Measurements from ENCODE around the gene TMEM120A. TPM values are rescaled to one million over a fixed set of nuclear protein-coding genes. Genes with fewer than 3 reads are reported as not detected.

The TMEM120A gene
- total and polyA plus RNA-seq, 2 experiments from 2014 or later = 12.7 to 22.3 TPM

DNA sequence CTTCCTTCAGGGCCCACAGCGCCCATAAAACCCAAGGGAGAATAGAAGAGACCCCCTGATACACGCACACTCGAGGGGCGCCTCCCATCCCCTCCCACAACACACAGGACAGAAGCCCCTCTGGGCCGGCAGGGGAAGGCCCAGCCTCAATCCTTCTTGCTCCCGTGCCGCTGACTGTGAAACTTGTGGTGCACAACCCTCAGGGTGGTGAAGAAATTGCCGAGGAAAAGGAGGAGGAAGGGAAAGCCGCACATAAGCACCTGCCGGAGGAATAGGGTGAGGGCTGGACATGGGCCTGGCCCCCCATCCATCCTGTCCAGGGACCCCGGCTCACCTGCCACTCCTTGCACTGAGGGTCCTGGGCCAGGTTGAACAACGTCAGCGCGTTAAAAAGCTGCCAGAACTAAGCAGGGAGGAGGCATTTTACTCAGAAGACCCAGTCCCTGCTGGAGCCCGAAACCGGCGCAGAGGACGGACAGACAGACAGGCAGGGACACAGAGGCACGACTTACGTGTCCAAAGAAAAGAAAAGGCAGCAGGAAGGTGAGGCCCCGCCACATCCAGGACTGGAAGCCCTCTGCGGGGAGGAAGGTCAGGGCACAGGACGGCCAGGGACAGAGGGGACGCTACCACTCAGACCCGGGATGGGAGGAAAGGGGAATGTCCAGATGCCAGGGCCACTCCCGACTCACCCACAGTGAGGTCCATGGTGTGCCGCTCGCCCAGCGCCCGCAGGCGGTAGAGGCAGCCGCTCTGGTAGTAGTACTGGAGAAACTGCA lies 7.2 kb downstream of the TMEM120A start:
- Histone ChIP-seq H3K36me3 (ENCODE audit: insufficient read depth) (no peaks in the 10 kb centered on the region; the same call in 1 of the 2 replicates), H3K4me3 (no peak overlapping the region), H3K4me1 (ENCODE audit: insufficient read depth) (no peaks in the 10 kb centered on the region; the same call in 1 of the 2 replicates), H3K27ac (ENCODE audit: low read depth) (no peak overlapping the region), H4K20me1 (replicated peaks; ENCODE audit: insufficient read depth) (no peaks in the 10 kb centered on the region), H2AFZ (no peak overlapping the region), H3K4me2 (no peak overlapping the region), H3K27me3 (ENCODE audit: insufficient read depth) (no peaks in the 10 kb centered on the region), H3F3A (replicated peaks; ENCODE audit: low read depth) (no peaks in the 10 kb centered on the region), H3K79me2 (replicated peaks; ENCODE audit: insufficient read depth) (no peaks in the 10 kb centered on the region), H3K9me2 (ENCODE audit: insufficient read depth) (no peaks in the 10 kb centered on the region)
- Mint-ChIP-seq H3K27ac (peak overlapping the region; percentile 69; the same call in 1 of the 2 replicates), H3K27me3 (ENCODE audit: insufficient read depth, low read depth, poor library complexity) (peaks cover 18% of the 10 kb centered on the region), H3K9me3 (no peaks in the 10 kb centered on the region), H3K36me3 (ENCODE audit: low read depth) (peaks cover 22% of the 10 kb centered on the region), H3K4me3 (no peak overlapping the region), H3K4me1 (peaks cover 22% of the 10 kb centered on the region)
- ATAC-seq = no peak
- no peak for TF ChIP-seq ZNF114 (CRISPR knock-in tag; IDR thresholded peaks at IDR 0.05)
- TF ChIP-seq POLR2AphosphoS5 (IDR thresholded peaks at IDR 0.05; ENCODE audit: low read depth) = 0 out of 2 replicates have a peak, but pooled peaks have one; percentile 7
- no peak for DNase-seq (ENCODE audit: low spot score)

DNA sequence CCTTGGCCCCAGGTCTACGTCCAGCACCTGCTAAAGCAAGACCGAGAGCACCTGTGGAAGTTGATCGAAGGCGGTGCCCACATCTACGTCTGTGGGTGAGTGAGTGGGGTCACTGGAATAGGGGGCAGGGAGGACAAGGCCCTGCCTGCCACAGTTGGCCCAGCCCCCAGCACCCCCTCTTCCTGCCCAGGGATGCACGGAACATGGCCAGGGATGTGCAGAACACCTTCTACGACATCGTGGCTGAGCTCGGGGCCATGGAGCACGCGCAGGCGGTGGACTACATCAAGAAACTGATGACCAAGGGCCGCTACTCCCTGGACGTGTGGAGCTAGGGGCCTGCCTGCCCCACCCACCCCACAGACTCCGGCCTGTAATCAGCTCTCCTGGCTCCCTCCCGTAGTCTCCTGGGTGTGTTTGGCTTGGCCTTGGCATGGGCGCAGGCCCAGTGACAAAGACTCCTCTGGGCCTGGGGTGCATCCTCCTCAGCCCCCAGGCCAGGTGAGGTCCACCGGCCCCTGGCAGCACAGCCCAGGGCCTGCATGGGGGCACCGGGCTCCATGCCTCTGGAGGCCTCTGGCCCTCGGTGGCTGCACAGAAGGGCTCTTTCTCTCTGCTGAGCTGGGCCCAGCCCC lies 8.1 kb downstream of the TMEM120A start:
- ATAC-seq = no peak
- no peak overlapping the region for H3K4me3 Mint-ChIP-seq

DNA sequence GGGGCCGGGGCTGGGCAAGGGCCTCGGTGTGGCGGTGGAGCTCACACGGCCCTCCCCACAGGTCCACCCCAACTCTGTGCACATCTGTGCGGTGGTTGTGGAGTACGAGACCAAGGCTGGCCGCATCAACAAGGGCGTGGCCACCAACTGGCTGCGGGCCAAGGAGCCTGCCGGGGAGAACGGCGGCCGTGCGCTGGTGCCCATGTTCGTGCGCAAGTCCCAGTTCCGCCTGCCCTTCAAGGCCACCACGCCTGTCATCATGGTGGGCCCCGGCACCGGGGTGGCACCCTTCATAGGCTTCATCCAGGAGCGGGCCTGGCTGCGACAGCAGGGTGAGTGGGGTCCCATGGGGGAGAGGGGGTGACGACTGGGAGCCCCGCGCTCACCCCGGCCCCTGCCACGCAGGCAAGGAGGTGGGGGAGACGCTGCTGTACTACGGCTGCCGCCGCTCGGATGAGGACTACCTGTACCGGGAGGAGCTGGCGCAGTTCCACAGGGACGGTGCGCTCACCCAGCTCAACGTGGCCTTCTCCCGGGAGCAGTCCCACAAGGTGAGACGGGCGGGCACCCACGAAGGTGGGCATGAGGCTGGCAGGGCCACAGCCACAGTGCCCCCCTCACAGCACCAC lies 8.8 kb downstream of the TMEM120A start:
- no peak for ATAC-seq
- no peaks in the 10 kb centered on the region for H3K27me3 ChIP-seq (ENCODE audit: insufficient read depth)
- no peaks in the 10 kb centered on the region; the same call in 1 of the 2 replicates for H3K36me3 ChIP-seq (ENCODE audit: insufficient read depth)
- Mint-ChIP-seq H3K27me3 (ENCODE audit: insufficient read depth, low read depth, poor library complexity) (peaks cover 20% of the 10 kb centered on the region), H3K27ac (no peak overlapping the region), H3K4me3 (no peak overlapping the region), H3K36me3 (ENCODE audit: low read depth) (peaks cover 25% of the 10 kb centered on the region), H3K9me3 (no peaks in the 10 kb centered on the region), H3K4me1 (peaks cover 15% of the 10 kb centered on the region)
- no peaks in the 10 kb centered on the region for H3K79me2 ChIP-seq (replicated peaks; ENCODE audit: insufficient read depth)
- DNase-seq (ENCODE audit: low spot score) = no peak
- no peak overlapping the region for H3K4me3 ChIP-seq
- H2AFZ ChIP-seq = no peak overlapping the region
- no peaks in the 10 kb centered on the region for H4K20me1 ChIP-seq (replicated peaks; ENCODE audit: insufficient read depth)
- TF ChIP-seq, protein P1, sequence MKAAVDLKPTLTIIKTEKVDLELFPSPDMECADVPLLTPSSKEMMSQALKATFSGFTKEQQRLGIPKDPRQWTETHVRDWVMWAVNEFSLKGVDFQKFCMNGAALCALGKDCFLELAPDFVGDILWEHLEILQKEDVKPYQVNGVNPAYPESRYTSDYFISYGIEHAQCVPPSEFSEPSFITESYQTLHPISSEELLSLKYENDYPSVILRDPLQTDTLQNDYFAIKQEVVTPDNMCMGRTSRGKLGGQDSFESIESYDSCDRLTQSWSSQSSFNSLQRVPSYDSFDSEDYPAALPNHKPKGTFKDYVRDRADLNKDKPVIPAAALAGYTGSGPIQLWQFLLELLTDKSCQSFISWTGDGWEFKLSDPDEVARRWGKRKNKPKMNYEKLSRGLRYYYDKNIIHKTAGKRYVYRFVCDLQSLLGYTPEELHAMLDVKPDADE (IDR thresholded peaks at IDR 0.05) = no peak
- TF ChIP-seq STAT1 (IDR thresholded peaks at IDR 0.05; ENCODE audit: unreplicated experiment) = no peak
- no peak for TF ChIP-seq POLR2AphosphoS5 (IDR thresholded peaks at IDR 0.05; ENCODE audit: low read depth)
- TF ChIP-seq CREB1 (CRISPR knock-in tag; IDR thresholded peaks at IDR 0.05; ENCODE audit: low read depth) = no peak
- TF ChIP-seq, protein P2, sequence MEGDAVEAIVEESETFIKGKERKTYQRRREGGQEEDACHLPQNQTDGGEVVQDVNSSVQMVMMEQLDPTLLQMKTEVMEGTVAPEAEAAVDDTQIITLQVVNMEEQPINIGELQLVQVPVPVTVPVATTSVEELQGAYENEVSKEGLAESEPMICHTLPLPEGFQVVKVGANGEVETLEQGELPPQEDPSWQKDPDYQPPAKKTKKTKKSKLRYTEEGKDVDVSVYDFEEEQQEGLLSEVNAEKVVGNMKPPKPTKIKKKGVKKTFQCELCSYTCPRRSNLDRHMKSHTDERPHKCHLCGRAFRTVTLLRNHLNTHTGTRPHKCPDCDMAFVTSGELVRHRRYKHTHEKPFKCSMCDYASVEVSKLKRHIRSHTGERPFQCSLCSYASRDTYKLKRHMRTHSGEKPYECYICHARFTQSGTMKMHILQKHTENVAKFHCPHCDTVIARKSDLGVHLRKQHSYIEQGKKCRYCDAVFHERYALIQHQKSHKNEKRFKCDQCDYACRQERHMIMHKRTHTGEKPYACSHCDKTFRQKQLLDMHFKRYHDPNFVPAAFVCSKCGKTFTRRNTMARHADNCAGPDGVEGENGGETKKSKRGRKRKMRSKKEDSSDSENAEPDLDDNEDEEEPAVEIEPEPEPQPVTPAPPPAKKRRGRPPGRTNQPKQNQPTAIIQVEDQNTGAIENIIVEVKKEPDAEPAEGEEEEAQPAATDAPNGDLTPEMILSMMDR (conservative IDR thresholded peaks at IDR 0.05; ENCODE audit: low read depth in 2 of 2) = no peak
- no peak for TF ChIP-seq EZH2phosphoT487 (IDR thresholded peaks at IDR 0.05; ENCODE audit: unreplicated experiment)
- no peaks in the 10 kb centered on the region for H3K4me1 ChIP-seq (ENCODE audit: insufficient read depth)
- no peak overlapping the region for H3K27ac ChIP-seq (ENCODE audit: low read depth)
- H3F3A ChIP-seq (replicated peaks; ENCODE audit: low read depth) = no peaks in the 10 kb centered on the region
- no peak overlapping the region for H3K4me2 ChIP-seq
- H3K9me2 ChIP-seq (ENCODE audit: insufficient read depth) = no peaks in the 10 kb centered on the region

More for the DNA sequence above, 8.1 kb downstream of the TMEM120A start:
- H2AFZ ChIP-seq = no peak overlapping the region
- no peak overlapping the region for H3K27ac ChIP-seq (ENCODE audit: low read depth)
- H4K20me1 ChIP-seq (replicated peaks; ENCODE audit: insufficient read depth) = no peaks in the 10 kb centered on the region
- Mint-ChIP-seq H3K9me3 (no peaks in the 10 kb centered on the region), H3K27me3 (ENCODE audit: insufficient read depth, low read depth, poor library complexity) (peaks cover 22% of the 10 kb centered on the region), H3K4me1 (peaks cover 20% of the 10 kb centered on the region), H3K27ac (no peak overlapping the region; the same call in 1 of the 2 replicates), H3K36me3 (ENCODE audit: low read depth) (peaks cover 25% of the 10 kb centered on the region)
- H3K4me3 ChIP-seq = no peak overlapping the region
- H3K27me3 ChIP-seq (ENCODE audit: insufficient read depth) = no peaks in the 10 kb centered on the region
- H3K4me2 ChIP-seq = no peak overlapping the region
- no peak for DNase-seq (ENCODE audit: low spot score)
- H3K36me3 ChIP-seq (ENCODE audit: insufficient read depth) = no peaks in the 10 kb centered on the region; the same call in 1 of the 2 replicates
- no peak for TF ChIP-seq STAT1 (IDR thresholded peaks at IDR 0.05; ENCODE audit: unreplicated experiment)
- TF ChIP-seq ZNF114 (CRISPR knock-in tag; IDR thresholded peaks at IDR 0.05) = no peak
- TF ChIP-seq JUNB (IDR thresholded peaks at IDR 0.05; ENCODE audit: unreplicated experiment) = no peak
- no peak for TF ChIP-seq EZH2 (IDR thresholded peaks at IDR 0.05; ENCODE audit: low read depth, unreplicated experiment)
- no peaks in the 10 kb centered on the region for H3K79me2 ChIP-seq (replicated peaks; ENCODE audit: insufficient read depth)
- no peaks in the 10 kb centered on the region for H3K9me2 ChIP-seq (ENCODE audit: insufficient read depth)
- no peaks in the 10 kb centered on the region; the same call in 1 of the 2 replicates for H3K4me1 ChIP-seq (ENCODE audit: insufficient read depth)
- no peaks in the 10 kb centered on the region for H3F3A ChIP-seq (replicated peaks; ENCODE audit: low read depth)

Measured in GM23338 (cell line).